ENCODE measurements around the gene C19orf25. TPM values are rescaled to one million over a fixed set of nuclear protein-coding genes. Genes with fewer than 3 reads are reported as not detected.

C19orf25 gene
- total and polyA plus RNA-seq, 10 of the 15 experiments (the other 5 are each of a cell fraction or from before 2014, with no cell fraction given): 1.2 to 67.0 (median 25.6) TPM

DNA sequence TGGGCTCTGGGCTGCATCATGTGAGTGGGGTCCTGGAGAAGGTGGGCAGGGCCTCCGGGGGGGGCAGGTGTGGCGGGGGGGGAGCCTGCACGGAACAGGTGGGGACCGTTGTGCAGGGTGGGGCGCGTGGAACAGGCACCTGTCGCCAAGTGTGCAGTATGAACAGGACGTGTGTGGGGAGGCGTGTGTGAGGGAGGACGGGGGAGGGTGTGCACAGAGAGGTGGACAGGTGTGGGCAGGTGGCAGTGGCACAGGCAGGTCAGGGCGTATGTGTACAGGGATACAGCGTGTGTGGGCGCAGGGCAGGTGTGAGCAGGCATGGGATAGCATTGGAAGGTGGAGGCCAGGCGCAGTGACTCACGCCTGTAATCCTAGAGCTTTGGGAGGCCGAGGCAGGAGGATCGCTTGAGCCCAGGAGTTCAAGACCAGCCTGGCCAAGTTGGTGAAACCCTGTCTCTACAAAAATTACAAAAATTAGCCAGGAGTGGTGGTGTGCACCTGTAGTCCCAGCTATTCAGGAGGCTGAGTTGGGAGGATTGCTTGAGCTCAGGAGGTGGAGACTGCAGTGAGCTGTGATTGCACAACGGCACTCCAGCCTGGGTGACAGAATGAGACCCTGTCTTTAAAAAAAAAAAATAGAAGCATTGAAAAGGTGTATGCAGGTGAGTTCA lies 48.1 kb upstream of the C19orf25 start:
- no peaks in the 10 kb centered on the region for H3K4me1 ChIP-seq (ENCODE audit: control insufficient read depth, insufficient read depth, low read length)
- 35% methylated on average over 17 of the region's 18 CpGs for WGBS (ENCODE audit: insufficient coverage, insufficient replicate concordance, low lambda C conversion rate, missing lambda C conversion rate)
- no TSS peak for BruUV-seq (replicated peaks)
- no peak overlapping the region for H3K4me3 ChIP-seq
- ATAC-seq: no peak
- intact Hi-C loops (cut with micrococcal nuclease; ENCODE audit: unreplicated experiment) (no loop called here), in situ Hi-C loops (cut with MboI) (no loop called here)
- ChIA-PET CTCF (no interaction called here), POLR2A (no interaction called here), RAD21 (ENCODE audit: unreplicated experiment) (no interaction called here), SMC1A (ENCODE audit: uncharacterized antibody, unreplicated experiment) (no interaction called here)
- no peak overlapping the region for H3K4me2 ChIP-seq (ENCODE audit: control insufficient read depth, insufficient read depth)
- H3K36me3 ChIP-seq (ENCODE audit: control insufficient read depth in 2 of 2, insufficient read depth in 2 of 2, low read length in 1 of 2): no peaks in the 10 kb centered on the region
- H2AFZ ChIP-seq (ENCODE audit: control insufficient read depth, low read depth, low read length): no peak overlapping the region
- H3K79me2 ChIP-seq (ENCODE audit: control insufficient read depth, insufficient read depth, low read length): no peaks in the 10 kb centered on the region
- H3K27me3 ChIP-seq (replicated peaks in 1 of 2; ENCODE audit: control insufficient read depth in 2 of 2, insufficient read depth in 2 of 2, low read length in 1 of 2): peaks cover 0 to 2% of the 10 kb centered on the region in 2 experiments; a peak in 3 of 4 replicates
- H3K9ac ChIP-seq (ENCODE audit: control insufficient read depth, insufficient read depth, low read length): no peak overlapping the region
- FAIRE-seq: no peak
- H4K20me1 ChIP-seq (ENCODE audit: control insufficient read depth, insufficient read depth): no peaks in the 10 kb centered on the region
- H3K9me3 ChIP-seq (replicated peaks; ENCODE audit: control insufficient read depth, insufficient read depth, low read length): no peaks in the 10 kb centered on the region
- H3K27ac ChIP-seq (ENCODE audit: control insufficient read depth, insufficient read depth): no peak overlapping the region
- DNase-seq (ENCODE audit: low read depth, low spot score): no peak
- TF ChIP-seq SREBF1 (IDR thresholded peaks at IDR 0.05; ENCODE audit: low read length) (no peak), MYC (IDR thresholded peaks at IDR 0.05; ENCODE audit: insufficient read depth, insufficient read length, insufficient replicate concordance, low read length, severe bottlenecking) (no peak), POLR2AphosphoS2 (IDR thresholded peaks at IDR 0.05; ENCODE audit: low read depth, low read length) (no peak), GABPA (IDR thresholded peaks at IDR 0.05; ENCODE audit: low read depth) (no peak), PBX3 (IDR thresholded peaks at IDR 0.05; ENCODE audit: insufficient replicate concordance, low read depth, low read length) (no peak), EP300 (IDR thresholded peaks at IDR 0.05; ENCODE audit: borderline replicate concordance in 1 of 2, control insufficient read depth in 1 of 2, low read depth in 2 of 2, low read length in 2 of 2) (no peak), RFX5 (IDR thresholded peaks at IDR 0.05; ENCODE audit: low read depth, low read length) (no peak), POU2F2 (IDR thresholded peaks at IDR 0.05; ENCODE audit: borderline replicate concordance, low read depth, low read length) (no peak), CHD1 (IDR thresholded peaks at IDR 0.05; ENCODE audit: low read depth, low read length) (no peak), CEBPB (IDR thresholded peaks at IDR 0.05; ENCODE audit: borderline replicate concordance in 1 of 2, low read depth in 2 of 2, low read length in 2 of 2) (no peak), YY1 (IDR thresholded peaks at IDR 0.05; ENCODE audit: low read depth, low read length) (no peak), MTA3 (IDR thresholded peaks at IDR 0.05; ENCODE audit: borderline replicate concordance, low read length) (no peak)
- TF ChIP-seq, protein P1, sequence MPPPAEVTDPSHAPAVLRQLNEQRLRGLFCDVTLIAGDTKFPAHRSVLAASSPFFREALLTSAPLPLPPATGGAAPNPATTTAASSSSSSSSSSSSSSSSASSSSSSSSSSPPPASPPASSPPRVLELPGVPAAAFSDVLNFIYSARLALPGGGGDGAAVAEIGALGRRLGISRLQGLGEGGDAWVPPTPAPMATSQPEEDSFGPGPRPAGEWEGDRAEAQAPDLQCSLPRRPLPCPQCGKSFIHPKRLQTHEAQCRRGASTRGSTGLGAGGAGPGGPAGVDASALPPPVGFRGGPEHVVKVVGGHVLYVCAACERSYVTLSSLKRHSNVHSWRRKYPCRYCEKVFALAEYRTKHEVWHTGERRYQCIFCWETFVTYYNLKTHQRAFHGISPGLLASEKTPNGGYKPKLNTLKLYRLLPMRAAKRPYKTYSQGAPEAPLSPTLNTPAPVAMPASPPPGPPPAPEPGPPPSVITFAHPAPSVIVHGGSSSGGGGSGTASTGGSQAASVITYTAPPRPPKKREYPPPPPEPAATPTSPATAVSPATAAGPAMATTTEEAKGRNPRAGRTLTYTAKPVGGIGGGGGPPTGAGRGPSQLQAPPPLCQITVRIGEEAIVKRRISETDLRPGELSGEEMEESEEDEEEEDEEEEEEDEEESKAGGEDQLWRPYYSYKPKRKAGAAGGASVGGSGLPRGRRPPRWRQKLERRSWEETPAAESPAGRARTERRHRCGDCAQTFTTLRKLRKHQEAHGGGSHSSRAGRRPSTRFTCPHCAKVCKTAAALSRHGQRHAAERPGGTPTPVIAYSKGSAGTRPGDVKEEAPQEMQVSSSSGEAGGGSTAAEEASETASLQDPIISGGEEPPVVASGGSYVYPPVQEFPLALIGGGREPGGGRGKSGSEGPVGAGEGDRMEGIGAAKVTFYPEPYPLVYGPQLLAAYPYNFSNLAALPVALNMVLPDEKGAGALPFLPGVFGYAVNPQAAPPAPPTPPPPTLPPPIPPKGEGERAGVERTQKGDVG (CRISPR knock-in tag; IDR thresholded peaks at IDR 0.05): no peak
- TF ChIP-seq, protein P2, sequence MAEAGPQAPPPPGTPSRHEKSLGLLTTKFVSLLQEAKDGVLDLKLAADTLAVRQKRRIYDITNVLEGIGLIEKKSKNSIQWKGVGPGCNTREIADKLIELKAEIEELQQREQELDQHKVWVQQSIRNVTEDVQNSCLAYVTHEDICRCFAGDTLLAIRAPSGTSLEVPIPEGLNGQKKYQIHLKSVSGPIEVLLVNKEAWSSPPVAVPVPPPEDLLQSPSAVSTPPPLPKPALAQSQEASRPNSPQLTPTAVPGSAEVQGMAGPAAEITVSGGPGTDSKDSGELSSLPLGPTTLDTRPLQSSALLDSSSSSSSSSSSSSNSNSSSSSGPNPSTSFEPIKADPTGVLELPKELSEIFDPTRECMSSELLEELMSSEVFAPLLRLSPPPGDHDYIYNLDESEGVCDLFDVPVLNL (IDR thresholded peaks at IDR 0.05; ENCODE audit: low read depth, low read length): no peak
- TF ChIP-seq, protein P3, sequence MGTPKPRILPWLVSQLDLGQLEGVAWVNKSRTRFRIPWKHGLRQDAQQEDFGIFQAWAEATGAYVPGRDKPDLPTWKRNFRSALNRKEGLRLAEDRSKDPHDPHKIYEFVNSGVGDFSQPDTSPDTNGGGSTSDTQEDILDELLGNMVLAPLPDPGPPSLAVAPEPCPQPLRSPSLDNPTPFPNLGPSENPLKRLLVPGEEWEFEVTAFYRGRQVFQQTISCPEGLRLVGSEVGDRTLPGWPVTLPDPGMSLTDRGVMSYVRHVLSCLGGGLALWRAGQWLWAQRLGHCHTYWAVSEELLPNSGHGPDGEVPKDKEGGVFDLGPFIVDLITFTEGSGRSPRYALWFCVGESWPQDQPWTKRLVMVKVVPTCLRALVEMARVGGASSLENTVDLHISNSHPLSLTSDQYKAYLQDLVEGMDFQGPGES (IDR thresholded peaks at IDR 0.05): no peak

All from GM12878 (cell line).